ENCODE measurements around the gene ROBO1.

GRCh38 chr3:78601249-78601648, 1166.5 kb downstream of the ROBO1 start:
- TF ChIP-seq CTCF (conservative IDR thresholded peaks at IDR 0.05), result no peak
- TF ChIP-seq ZFX (IDR thresholded peaks at IDR 0.05), result no peak
